ENCODE results near the gene GCLM. TPM values are rescaled to one million over a fixed set of nuclear protein-coding genes. Genes with fewer than 3 reads are reported as not detected.

GCLM gene
- total RNA-seq, 1 donor, result 27.5 TPM

DNA sequence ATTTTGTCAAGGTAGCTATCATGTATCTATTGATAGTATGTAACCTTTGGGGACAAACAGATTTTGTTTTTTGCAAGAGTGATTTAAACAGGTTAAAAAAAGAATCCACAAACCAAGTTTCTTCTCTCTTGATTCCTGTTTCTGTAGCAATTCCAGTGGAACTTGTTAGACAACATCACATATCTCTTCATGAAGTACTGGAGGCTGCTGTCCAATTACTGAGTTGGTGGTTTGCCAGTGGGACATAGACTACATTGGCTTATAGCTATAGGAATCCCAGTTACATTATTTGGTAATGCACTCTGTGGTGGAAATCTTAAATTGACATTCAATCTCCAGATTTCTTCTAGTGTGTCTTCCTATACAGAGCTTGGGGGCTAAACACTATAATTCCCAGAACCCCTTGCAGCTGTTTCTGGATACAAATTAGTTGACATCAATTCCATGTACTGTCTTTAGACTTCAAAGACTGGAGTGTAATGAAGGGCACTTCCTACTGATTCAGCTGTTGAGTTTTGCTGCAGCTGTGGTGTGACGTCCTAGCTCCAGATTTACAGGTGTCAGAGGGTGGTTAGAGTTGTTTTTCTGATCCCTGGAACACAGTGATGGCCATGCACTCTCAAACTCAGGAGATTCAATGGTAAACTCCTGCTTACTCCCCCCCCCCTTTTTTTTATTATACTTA lies 29.4 kb upstream of the GCLM start:
- H3K4me3 ChIP-seq (ENCODE audit: insufficient read depth, low read length), result no peak overlapping the region
- peaks cover 17% of the 10 kb centered on the region for H3K27me3 ChIP-seq (ENCODE audit: insufficient read depth, low read length)
- TF ChIP-seq, protein P1, sequence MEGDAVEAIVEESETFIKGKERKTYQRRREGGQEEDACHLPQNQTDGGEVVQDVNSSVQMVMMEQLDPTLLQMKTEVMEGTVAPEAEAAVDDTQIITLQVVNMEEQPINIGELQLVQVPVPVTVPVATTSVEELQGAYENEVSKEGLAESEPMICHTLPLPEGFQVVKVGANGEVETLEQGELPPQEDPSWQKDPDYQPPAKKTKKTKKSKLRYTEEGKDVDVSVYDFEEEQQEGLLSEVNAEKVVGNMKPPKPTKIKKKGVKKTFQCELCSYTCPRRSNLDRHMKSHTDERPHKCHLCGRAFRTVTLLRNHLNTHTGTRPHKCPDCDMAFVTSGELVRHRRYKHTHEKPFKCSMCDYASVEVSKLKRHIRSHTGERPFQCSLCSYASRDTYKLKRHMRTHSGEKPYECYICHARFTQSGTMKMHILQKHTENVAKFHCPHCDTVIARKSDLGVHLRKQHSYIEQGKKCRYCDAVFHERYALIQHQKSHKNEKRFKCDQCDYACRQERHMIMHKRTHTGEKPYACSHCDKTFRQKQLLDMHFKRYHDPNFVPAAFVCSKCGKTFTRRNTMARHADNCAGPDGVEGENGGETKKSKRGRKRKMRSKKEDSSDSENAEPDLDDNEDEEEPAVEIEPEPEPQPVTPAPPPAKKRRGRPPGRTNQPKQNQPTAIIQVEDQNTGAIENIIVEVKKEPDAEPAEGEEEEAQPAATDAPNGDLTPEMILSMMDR (IDR thresholded peaks at IDR 0.05; ENCODE audit: extremely low read depth, low read depth, low read length), result no peak
- no peak overlapping the region for H2AFZ ChIP-seq (ENCODE audit: low read length)
- H3K79me2 ChIP-seq (ENCODE audit: insufficient read depth, low read length), result no peaks in the 10 kb centered on the region
- H3K9me3 ChIP-seq (ENCODE audit: low read depth, low read length), result peaks cover 5% of the 10 kb centered on the region
- H3K27ac ChIP-seq (ENCODE audit: low read depth, low read length), result no peak overlapping the region
- H3K4me2 ChIP-seq (ENCODE audit: insufficient read depth, low read length), result no peak overlapping the region
- no peaks in the 10 kb centered on the region for H3K36me3 ChIP-seq (ENCODE audit: insufficient read depth, low read length)
- no peaks in the 10 kb centered on the region for H4K20me1 ChIP-seq (ENCODE audit: insufficient read depth, low read length)
- H3K4me1 ChIP-seq (ENCODE audit: insufficient read depth, low read length), result no peaks in the 10 kb centered on the region
- DNase-seq (ENCODE audit: insufficient read length, low spot score, missing footprints), result no peak

DNA sequence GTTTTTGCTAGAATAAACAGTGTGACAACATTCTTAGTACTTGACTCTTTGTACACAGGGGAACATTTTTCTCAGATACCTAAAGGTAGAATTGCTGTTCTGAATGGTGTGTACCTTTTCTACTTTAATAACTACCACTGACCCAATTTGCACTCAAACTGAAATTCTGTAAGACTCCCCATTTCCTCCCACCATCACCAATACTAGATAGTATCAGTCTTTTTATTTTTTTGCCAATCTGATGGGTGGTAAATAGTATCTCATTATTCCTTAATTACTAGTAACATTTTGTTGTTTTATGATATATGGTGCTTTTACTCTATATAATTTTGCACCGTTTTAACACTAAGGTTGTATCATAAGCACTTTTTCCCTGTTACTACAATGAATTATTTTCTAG lies 28.8 kb upstream of the GCLM start:
- H2AFZ ChIP-seq (ENCODE audit: low read length), result no peak overlapping the region
- H3K9me3 ChIP-seq (ENCODE audit: low read depth, low read length), result peaks cover 5% of the 10 kb centered on the region
- no peaks in the 10 kb centered on the region for H3K36me3 ChIP-seq (ENCODE audit: insufficient read depth, low read length)
- H3K4me3 ChIP-seq (ENCODE audit: insufficient read depth, low read length), result no peak overlapping the region
- H3K4me1 ChIP-seq (ENCODE audit: insufficient read depth, low read length), result no peaks in the 10 kb centered on the region
- H3K27me3 ChIP-seq (ENCODE audit: insufficient read depth, low read length), result peaks cover 12% of the 10 kb centered on the region
- TF ChIP-seq, protein P1 (IDR thresholded peaks at IDR 0.05; ENCODE audit: extremely low read depth, low read depth, low read length), result no peak
- no peak overlapping the region for H3K4me2 ChIP-seq (ENCODE audit: insufficient read depth, low read length)
- H3K79me2 ChIP-seq (ENCODE audit: insufficient read depth, low read length), result no peaks in the 10 kb centered on the region
- no peaks in the 10 kb centered on the region for H4K20me1 ChIP-seq (ENCODE audit: insufficient read depth, low read length)
- no peak overlapping the region for H3K27ac ChIP-seq (ENCODE audit: low read depth, low read length)
- no peak for DNase-seq (ENCODE audit: insufficient read length, low spot score, missing footprints)

DNA sequence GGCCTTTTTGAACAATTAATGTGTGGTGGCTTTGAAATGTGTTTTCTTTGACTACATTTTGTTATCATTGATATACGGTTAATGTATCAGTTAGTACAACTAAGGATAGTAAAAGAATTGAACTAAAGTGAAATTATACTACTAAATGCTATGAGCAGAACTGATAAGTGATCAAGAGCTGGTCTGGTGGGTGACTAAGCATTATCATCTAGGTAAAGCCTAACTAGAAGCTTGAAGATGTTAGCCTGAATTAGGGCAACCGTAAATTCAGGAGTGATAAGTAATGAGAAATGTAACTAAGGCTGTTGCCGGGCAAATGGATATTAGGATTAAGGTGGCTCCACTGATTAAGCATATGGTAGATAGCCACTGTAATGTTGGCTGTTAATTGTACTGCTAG lies 16.0 kb upstream of the GCLM start:
- Histone ChIP-seq H3K27me3 (ENCODE audit: insufficient read depth, low read length) (peaks cover 5% of the 10 kb centered on the region), H3K27ac (ENCODE audit: low read depth, low read length) (no peak overlapping the region), H3K4me3 (ENCODE audit: insufficient read depth, low read length) (no peak overlapping the region), H3K36me3 (ENCODE audit: insufficient read depth, low read length) (no peaks in the 10 kb centered on the region), H2AFZ (ENCODE audit: low read length) (no peak overlapping the region), H3K79me2 (ENCODE audit: insufficient read depth, low read length) (no peaks in the 10 kb centered on the region), H3K9me3 (ENCODE audit: low read depth, low read length) (no peaks in the 10 kb centered on the region), H3K4me1 (ENCODE audit: insufficient read depth, low read length) (no peaks in the 10 kb centered on the region), H4K20me1 (ENCODE audit: insufficient read depth, low read length) (no peaks in the 10 kb centered on the region), H3K4me2 (ENCODE audit: insufficient read depth, low read length) (no peak overlapping the region)
- TF ChIP-seq, protein P1 (IDR thresholded peaks at IDR 0.05; ENCODE audit: extremely low read depth, low read depth, low read length), result no peak
- peak; percentile 13 for DNase-seq (ENCODE audit: insufficient read length, low spot score, missing footprints)

DNA sequence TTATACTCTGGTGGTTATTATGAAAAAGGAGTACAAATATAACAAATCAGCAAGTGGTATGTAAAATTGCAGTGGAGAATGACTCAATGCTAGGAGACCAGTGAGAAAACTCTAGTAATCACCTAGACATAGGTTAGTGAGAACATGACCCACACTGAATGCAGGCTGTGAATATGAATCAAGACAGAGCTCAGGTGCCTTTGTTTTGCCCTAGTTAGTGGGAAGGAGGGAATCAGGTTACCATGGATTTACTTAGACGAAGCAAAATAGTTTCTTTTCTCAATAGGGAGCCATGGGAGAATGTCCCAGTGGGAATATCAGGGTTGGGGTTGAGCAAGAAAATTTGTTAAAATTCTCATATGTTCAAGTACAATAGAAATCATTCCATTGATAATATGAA lies 10.6 kb upstream of the GCLM start:
- Histone ChIP-seq H3K36me3 (ENCODE audit: insufficient read depth, low read length) (no peaks in the 10 kb centered on the region), H3K4me1 (ENCODE audit: insufficient read depth, low read length) (no peaks in the 10 kb centered on the region), H4K20me1 (ENCODE audit: insufficient read depth, low read length) (no peaks in the 10 kb centered on the region), H3K4me2 (ENCODE audit: insufficient read depth, low read length) (no peak overlapping the region), H3K27me3 (ENCODE audit: insufficient read depth, low read length) (peaks cover 6% of the 10 kb centered on the region), H3K9me3 (ENCODE audit: low read depth, low read length) (no peaks in the 10 kb centered on the region), H3K4me3 (ENCODE audit: insufficient read depth, low read length) (no peak overlapping the region), H3K27ac (ENCODE audit: low read depth, low read length) (no peak overlapping the region), H2AFZ (ENCODE audit: low read length) (no peak overlapping the region), H3K79me2 (ENCODE audit: insufficient read depth, low read length) (no peaks in the 10 kb centered on the region)
- no peak for DNase-seq (ENCODE audit: insufficient read length, low spot score, missing footprints)
- TF ChIP-seq, protein P1 (IDR thresholded peaks at IDR 0.05; ENCODE audit: extremely low read depth, low read depth, low read length), result no peak
